ENCODE results near the gene PRR23B.

DNA sequence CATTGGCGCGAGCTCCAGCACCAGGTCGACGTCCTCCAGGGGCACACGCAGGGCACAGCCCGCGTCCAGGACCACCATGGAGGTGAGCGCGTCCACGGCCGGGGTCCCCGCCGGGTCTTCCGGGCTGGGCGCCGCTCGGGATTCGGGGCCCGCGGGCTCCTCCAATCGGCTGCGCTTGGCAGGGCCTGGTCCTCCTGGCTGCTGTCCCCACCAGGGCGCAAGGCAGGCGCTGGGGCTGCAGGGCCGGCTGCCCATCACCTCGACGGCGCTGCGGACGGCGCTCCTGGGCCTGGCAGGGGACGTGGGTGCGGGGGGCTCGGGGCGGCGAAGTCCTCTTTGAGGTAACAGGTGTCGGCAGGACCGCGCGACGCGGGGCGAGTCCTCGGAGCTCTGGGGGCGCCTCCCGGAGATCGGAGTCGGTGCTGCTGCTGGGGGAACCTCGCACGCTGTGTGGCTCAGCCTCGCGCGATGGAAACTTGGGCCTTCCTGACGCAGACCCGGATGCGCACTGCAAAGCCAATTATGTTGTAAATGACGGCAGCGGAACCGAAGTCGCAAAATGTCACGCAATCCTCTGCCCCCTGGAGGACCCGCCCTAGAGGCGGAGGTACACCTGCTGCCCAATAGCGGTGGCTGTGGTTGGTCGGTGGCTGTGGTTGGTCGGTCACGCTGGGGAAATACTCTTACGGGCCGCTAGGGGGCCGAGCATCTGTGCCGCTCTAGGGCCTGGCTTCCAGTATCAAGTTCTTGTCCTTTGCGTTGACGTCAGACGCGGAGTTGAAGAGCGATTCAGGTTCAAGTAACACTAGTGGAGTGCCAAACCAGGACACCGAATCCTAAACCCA lies 23.9 kb upstream of the PRR23B start, which contains the start of gene PRR23C:
- no peak for TF ChIP-seq EZH2 (IDR thresholded peaks at IDR 0.05; ENCODE audit: borderline replicate concordance, low read depth, low read length, poor library complexity, severe bottlenecking)
- TF ChIP-seq, protein P1, sequence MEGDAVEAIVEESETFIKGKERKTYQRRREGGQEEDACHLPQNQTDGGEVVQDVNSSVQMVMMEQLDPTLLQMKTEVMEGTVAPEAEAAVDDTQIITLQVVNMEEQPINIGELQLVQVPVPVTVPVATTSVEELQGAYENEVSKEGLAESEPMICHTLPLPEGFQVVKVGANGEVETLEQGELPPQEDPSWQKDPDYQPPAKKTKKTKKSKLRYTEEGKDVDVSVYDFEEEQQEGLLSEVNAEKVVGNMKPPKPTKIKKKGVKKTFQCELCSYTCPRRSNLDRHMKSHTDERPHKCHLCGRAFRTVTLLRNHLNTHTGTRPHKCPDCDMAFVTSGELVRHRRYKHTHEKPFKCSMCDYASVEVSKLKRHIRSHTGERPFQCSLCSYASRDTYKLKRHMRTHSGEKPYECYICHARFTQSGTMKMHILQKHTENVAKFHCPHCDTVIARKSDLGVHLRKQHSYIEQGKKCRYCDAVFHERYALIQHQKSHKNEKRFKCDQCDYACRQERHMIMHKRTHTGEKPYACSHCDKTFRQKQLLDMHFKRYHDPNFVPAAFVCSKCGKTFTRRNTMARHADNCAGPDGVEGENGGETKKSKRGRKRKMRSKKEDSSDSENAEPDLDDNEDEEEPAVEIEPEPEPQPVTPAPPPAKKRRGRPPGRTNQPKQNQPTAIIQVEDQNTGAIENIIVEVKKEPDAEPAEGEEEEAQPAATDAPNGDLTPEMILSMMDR (conservative IDR thresholded peaks at IDR 0.05; ENCODE audit: low read depth, low read length) = no peak

Data from A673 (cell line).